HepG2 (cell line): ENCODE results near the gene HLA-DOA. TPM values are rescaled to one million over a fixed set of nuclear protein-coding genes. Genes with fewer than 3 reads are reported as not detected.

Source experiments
- ARHGAP35 ChIP-seq: sonication (generic); formaldehyde crosslinking; IDR thresholded peaks from 2 replicates; pipeline ENCODE4 v1.9.0; 2022; ENCODE audit warnings: mild to moderate bottlenecking, inconsistent platforms, moderate library complexity, missing genetic modification reagents, borderline replicate concordance
- ARID3A ChIP-seq: IDR thresholded peaks from 2 replicates; pipeline ENCODE4 v1.6.1; 2012; ENCODE audit warnings: low read depth, low read length, improper control_type of control experiment
- ARID5B ChIP-seq: IDR thresholded peaks from 2 replicates; pipeline ENCODE4 v1.4.0; 2020; ENCODE audit warnings: mild to moderate bottlenecking, missing genetic modification reagents
- ATF1 ChIP-seq: IDR thresholded peaks from 2 replicates; pipeline ENCODE4 v1.6.1; 2016; ENCODE audit warnings: mild to moderate bottlenecking, control low read depth
- HDAC1 ChIP-seq: sonication (generic); formaldehyde crosslinking; IDR thresholded peaks from 2 replicates; pipeline ENCODE4 v1.5.1; 2020; ENCODE audit warnings: mild to moderate bottlenecking, missing genetic modification reagents
- SMARCE1 ChIP-seq: fragments of 450-650 bp; IDR thresholded peaks from 2 replicates; pipeline ENCODE4 v1.6.1; 2017; ENCODE audit warnings: borderline replicate concordance
- SP4 ChIP-seq: sonication (generic); formaldehyde crosslinking; IDR thresholded peaks from 2 replicates; pipeline ENCODE4 v1.8.1; 2023; ENCODE audit warnings: mild to moderate bottlenecking, missing genetic modification reagents
- THYN1 ChIP-seq: sonication (generic); formaldehyde crosslinking; IDR thresholded peaks from 2 replicates; pipeline ENCODE4 v1.8.1; 2023; ENCODE audit warnings: low read depth, mild to moderate bottlenecking, moderate library complexity, missing genetic modification reagents, borderline replicate concordance
- ZBTB20 ChIP-seq: sonication (generic); formaldehyde crosslinking; IDR thresholded peaks from 2 replicates; pipeline ENCODE4 v1.8.1; 2023; ENCODE audit warnings: missing genetic modification reagents, low read depth, mild to moderate bottlenecking, borderline replicate concordance
- ZFP37 ChIP-seq: sonication (generic); formaldehyde crosslinking; IDR thresholded peaks from 2 replicates; pipeline ENCODE4 v1.4.0; 2020; ENCODE audit warnings: missing genetic modification reagents, borderline replicate concordance
- ZNF619 ChIP-seq: sonication (generic); formaldehyde crosslinking; IDR thresholded peaks from 2 replicates; pipeline ENCODE4 v1.4.0; 2020; ENCODE audit warnings: mild to moderate bottlenecking, missing genetic modification reagents
- ZNF749 ChIP-seq: sonication (generic); formaldehyde crosslinking; IDR thresholded peaks from 2 replicates; pipeline ENCODE4 v1.8.0; 2022; ENCODE audit warnings: mild to moderate bottlenecking, missing genetic modification reagents, moderate library complexity, borderline replicate concordance
- polyA plus RNA-seq, 8 experiments: library from polyadenylated mRNA; depleted of rRNA in 3 of 8; stranded (reverse) in 7 of 8; unstranded in 1 of 8; fragments of >200 nt; fragmentation: Illumina TruSeq in 4 of 8; extraction: Trizol in 4 of 8; gene quantifications; 2 replicates each; pipeline versions ENCODE4 v1.2.1 to v1.2.3, GENCODE V29; 2011 to 2016; ENCODE audit warnings: low read depth in 4 of 8, missing spikeins in 1 of 8, mixed read lengths in 1 of 8; ENCODE audit not compliant: insufficient read depth in 1 of 8
- total RNA-seq, 5 experiments: library from RNA; depleted of rRNA; stranded (reverse); fragments of >200 nt; fragmentation: Illumina TruSeq; extraction: Trizol; gene quantifications; 2 replicates each; pipeline ENCODE4 v1.2.3, GENCODE V29; 2016; ENCODE audit warnings: low read depth in 1 of 5
- TF ChIP-seq, protein P1 (sequence below): sonication (generic); formaldehyde crosslinking; IDR thresholded peaks from 2 replicates; pipeline ENCODE4 v1.4.0; 2020; ENCODE audit warnings: mild to moderate bottlenecking, missing genetic modification reagents, borderline replicate concordance
- TF ChIP-seq, protein P2 (sequence below): sonication (generic); formaldehyde crosslinking; IDR thresholded peaks from 2 replicates; pipeline ENCODE4 v1.4.0; 2020; ENCODE audit warnings: missing genetic modification reagents

HLA-DOA gene
- total and polyA plus RNA-seq, 2 of the 13 experiments (the other 11 are each of a cell fraction or from before 2014, with no cell fraction given), result 0.03 to 0.09 TPM

GRCh38 chr6:32984622-32985389, 24.6 kb downstream of the HLA-DOA start (continued):
- TF ChIP-seq, protein P1, sequence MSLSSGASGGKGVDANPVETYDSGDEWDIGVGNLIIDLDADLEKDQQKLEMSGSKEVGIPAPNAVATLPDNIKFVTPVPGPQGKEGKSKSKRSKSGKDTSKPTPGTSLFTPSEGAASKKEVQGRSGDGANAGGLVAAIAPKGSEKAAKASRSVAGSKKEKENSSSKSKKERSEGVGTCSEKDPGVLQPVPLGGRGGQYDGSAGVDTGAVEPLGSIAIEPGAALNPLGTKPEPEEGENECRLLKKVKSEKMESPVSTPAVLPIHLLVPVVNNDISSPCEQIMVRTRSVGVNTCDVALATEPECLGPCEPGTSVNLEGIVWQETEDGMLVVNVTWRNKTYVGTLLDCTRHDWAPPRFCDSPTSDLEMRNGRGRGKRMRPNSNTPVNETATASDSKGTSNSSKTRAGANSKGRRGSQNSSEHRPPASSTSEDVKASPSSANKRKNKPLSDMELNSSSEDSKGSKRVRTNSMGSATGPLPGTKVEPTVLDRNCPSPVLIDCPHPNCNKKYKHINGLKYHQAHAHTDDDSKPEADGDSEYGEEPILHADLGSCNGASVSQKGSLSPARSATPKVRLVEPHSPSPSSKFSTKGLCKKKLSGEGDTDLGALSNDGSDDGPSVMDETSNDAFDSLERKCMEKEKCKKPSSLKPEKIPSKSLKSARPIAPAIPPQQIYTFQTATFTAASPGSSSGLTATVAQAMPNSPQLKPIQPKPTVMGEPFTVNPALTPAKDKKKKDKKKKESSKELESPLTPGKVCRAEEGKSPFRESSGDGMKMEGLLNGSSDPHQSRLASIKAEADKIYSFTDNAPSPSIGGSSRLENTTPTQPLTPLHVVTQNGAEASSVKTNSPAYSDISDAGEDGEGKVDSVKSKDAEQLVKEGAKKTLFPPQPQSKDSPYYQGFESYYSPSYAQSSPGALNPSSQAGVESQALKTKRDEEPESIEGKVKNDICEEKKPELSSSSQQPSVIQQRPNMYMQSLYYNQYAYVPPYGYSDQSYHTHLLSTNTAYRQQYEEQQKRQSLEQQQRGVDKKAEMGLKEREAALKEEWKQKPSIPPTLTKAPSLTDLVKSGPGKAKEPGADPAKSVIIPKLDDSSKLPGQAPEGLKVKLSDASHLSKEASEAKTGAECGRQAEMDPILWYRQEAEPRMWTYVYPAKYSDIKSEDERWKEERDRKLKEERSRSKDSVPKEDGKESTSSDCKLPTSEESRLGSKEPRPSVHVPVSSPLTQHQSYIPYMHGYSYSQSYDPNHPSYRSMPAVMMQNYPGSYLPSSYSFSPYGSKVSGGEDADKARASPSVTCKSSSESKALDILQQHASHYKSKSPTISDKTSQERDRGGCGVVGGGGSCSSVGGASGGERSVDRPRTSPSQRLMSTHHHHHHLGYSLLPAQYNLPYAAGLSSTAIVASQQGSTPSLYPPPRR, result no peak
- TF ChIP-seq, protein P2, sequence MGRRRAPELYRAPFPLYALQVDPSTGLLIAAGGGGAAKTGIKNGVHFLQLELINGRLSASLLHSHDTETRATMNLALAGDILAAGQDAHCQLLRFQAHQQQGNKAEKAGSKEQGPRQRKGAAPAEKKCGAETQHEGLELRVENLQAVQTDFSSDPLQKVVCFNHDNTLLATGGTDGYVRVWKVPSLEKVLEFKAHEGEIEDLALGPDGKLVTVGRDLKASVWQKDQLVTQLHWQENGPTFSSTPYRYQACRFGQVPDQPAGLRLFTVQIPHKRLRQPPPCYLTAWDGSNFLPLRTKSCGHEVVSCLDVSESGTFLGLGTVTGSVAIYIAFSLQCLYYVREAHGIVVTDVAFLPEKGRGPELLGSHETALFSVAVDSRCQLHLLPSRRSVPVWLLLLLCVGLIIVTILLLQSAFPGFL (CRISPR knock-in tag), result no peak
- no peak for TF ChIP-seq ATF1 (CRISPR knock-in tag)
- TF ChIP-seq ARHGAP35 (CRISPR knock-in tag), result no peak
- TF ChIP-seq HDAC1 (CRISPR knock-in tag), result no peak
- no peak for TF ChIP-seq SP4 (CRISPR knock-in tag)
- TF ChIP-seq ZNF749 (CRISPR knock-in tag), result no peak
- TF ChIP-seq THYN1 (CRISPR knock-in tag), result 0 out of 2 replicates have a peak, but pooled peaks have one; percentile 50
- TF ChIP-seq ZNF619, result no peak
- 0 out of 2 replicates have a peak, but pooled peaks have one; percentile 32 for TF ChIP-seq ARID5B (CRISPR knock-in tag)
- TF ChIP-seq ZFP37 (CRISPR knock-in tag), result no peak
- no peak for TF ChIP-seq SMARCE1
- TF ChIP-seq ARID3A, result 0 out of 2 replicates have a peak, but pooled peaks have one; percentile 26
- TF ChIP-seq ZBTB20 (CRISPR knock-in tag), result no peak
